Stimulated activated effector memory CD8-positive, alpha-beta T cell treated with anti-CD3 and anti-CD28 coated beads, Interleukin-12 subunit alpha, Interleukin-12 subunit beta, amount 100 ng/mL, for 72 hours (primary cell): ENCODE data around the gene NDUFAF2.

Source experiments
- ATAC-seq: fragments of 150-1000 bp; cut with Tn5 transposase; 2 replicates; pipeline ENCODE4 v1.10.0; 2021
- DNase-seq, 2 donors: peaks; one replicate each; pipeline ENCODE4 v3.0.0; 2021 to 2022; ENCODE audit warnings: low spot score in 2 of 2
- H3K27ac Mint-ChIP-seq: one replicate; pipeline ENCODE4 v1.8.0; 2022; ENCODE audit warnings: mild to moderate bottlenecking, mixed read lengths
- H3K36me3 Mint-ChIP-seq: one replicate; pipeline ENCODE4 v1.8.0; 2022; ENCODE audit warnings: mild to moderate bottlenecking, mixed read lengths
- H3K4me1 Mint-ChIP-seq: one replicate; pipeline ENCODE4 v1.8.0; 2022; ENCODE audit warnings: mixed read lengths
- H3K4me3 Mint-ChIP-seq: one replicate; pipeline ENCODE4 v1.8.0; 2022; ENCODE audit warnings: mild to moderate bottlenecking, mixed read lengths
- H3K9me3 Mint-ChIP-seq: one replicate; pipeline ENCODE4 v1.8.0; 2022; ENCODE audit warnings: mixed read lengths

Gene NDUFAF2, protein sequence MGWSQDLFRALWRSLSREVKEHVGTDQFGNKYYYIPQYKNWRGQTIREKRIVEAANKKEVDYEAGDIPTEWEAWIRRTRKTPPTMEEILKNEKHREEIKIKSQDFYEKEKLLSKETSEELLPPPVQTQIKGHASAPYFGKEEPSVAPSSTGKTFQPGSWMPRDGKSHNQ

DNA sequence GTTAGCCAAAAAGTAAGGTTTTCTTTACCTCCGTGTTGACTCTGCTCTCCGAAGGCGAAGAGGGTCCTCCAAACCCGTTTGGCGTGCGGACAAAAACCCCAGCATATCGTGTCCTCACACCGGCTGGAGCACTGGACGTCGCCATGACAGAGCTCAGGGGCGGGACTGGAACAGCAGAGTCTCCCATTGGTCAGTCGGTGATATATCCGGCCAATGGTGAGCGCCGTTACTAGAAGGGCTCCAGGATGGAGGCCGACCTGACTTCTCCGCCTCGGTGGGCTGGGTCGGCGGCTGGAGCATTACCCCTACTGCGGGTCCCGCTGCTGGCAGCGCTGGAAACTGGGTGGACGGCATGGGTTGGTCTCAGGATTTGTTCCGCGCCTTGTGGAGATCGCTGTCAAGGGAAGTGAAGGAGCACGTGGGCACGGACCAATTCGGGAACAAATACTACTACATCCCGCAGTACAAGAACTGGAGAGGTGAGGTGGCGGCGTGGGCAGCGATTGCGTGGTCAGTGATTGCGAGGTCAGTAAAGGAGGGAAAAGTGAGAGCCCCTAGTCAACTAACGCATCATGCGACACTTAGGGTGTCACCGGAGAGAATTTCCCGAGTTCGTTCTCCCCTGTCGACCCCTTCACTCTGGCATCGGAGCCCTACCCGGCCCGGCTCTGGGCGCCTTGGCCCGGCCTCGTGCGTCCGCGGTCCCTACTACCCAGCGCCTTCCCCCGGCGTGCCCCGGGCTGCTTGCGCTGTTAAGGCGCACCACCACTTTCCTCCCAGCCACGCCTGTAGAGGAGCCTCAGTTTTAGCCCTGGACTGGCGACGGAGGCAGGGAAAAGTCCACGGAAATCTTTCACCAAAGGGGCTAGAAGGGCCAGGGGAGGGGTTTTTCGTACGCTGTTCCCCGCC lies at the start of gene NDUFAF2, which contains the start of gene ERCC8:
Gene NDUFAF2 (plus strand): TSS at position 302 of the 909 bp plus-strand sequence. CDS start 51 bp downstream, at position 353.
Gene ERCC8 (minus strand): TSS at position 167 of the 909 bp plus-strand sequence. CDS start 62 bp downstream, at position 105.
- Mint-ChIP-seq H3K27ac (no peak within 1 kb of the TSS), H3K4me1 (peaks cover 5% of the 10 kb centered on the region), H3K9me3 (no peaks in the 10 kb centered on the region), H3K36me3 (no peaks in the 10 kb centered on the region), H3K4me3 (no peak within 1 kb of the TSS)
- ATAC-seq (peak; percentile 99), DNase-seq (peak; percentile 68 to 91)

DNA sequence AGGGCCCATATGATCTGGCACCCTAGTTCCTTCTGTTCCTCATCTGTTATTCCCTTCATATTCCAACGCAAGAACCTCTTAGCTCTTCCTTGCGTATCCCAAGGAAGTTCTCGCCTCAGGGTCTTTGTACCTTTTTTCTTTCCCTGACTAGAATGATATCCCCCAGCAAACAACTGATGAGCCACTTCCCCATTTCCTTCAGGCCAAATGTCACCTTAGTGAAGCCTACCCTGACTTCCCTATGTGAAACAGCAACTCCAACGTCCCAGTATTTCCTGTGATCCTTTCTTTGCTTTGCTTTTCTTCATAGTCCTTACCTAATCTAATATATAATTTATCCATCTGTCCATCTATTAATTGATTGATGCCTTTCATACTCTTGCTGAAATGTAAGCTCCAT lies 48.0 kb upstream of the NDUFAF2 start:
- no peak overlapping the region for H3K4me3 Mint-ChIP-seq
- H3K36me3 Mint-ChIP-seq = peaks cover 22% of the 10 kb centered on the region
- H3K4me1 Mint-ChIP-seq = no peaks in the 10 kb centered on the region
- DNase-seq = no peak
- H3K9me3 Mint-ChIP-seq = peaks cover 3% of the 10 kb centered on the region
- no peak overlapping the region for H3K27ac Mint-ChIP-seq
- ATAC-seq = no peak

DNA sequence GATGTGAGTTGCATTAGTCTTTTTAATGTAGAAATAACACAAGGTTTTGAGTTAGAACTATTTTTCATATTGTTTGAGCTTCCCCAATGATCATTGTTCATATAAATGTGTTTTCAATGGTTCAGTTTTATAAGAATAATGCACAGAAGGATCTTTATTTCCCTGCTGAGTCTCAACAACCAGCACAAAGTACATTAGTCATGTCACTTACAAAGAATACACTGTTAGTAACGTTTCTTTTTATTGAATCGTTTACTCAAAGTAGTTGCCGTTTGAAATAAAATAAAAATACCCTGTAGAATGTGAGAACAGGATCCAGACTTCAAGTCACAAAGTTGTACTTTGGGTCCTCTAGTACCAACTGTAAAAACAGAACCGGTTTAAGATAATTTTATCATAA lies 41.6 kb upstream of the NDUFAF2 start:
- Mint-ChIP-seq H3K36me3 (peaks cover 6% of the 10 kb centered on the region), H3K4me1 (no peaks in the 10 kb centered on the region), H3K27ac (no peak overlapping the region), H3K4me3 (no peak overlapping the region), H3K9me3 (no peaks in the 10 kb centered on the region)
- DNase-seq = no peak
- ATAC-seq = no peak

DNA sequence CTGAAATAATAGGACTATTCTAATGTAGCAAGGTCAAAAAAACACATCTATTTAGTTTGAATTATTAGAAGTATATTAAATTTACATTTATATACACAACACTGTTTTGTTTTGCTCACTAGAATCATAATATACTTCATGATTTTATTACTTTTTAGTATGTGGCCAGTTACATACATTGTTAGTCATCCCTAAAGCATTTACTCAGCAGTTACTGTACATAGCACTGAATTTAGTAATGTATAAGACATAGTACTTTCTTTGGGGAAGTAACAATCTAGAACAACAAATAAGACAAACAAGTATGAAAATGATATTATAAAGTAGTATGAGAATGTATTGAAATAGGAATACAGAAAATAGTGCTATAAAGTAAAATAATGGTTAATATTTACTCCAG lies 28.4 kb upstream of the NDUFAF2 start:
- H3K9me3 Mint-ChIP-seq = peaks cover 6% of the 10 kb centered on the region
- ATAC-seq (no peak), DNase-seq (no peak)
- no peaks in the 10 kb centered on the region for H3K4me1 Mint-ChIP-seq
- H3K36me3 Mint-ChIP-seq = peaks cover 10% of the 10 kb centered on the region
- no peak overlapping the region for H3K27ac Mint-ChIP-seq
- H3K4me3 Mint-ChIP-seq = no peak overlapping the region

DNA sequence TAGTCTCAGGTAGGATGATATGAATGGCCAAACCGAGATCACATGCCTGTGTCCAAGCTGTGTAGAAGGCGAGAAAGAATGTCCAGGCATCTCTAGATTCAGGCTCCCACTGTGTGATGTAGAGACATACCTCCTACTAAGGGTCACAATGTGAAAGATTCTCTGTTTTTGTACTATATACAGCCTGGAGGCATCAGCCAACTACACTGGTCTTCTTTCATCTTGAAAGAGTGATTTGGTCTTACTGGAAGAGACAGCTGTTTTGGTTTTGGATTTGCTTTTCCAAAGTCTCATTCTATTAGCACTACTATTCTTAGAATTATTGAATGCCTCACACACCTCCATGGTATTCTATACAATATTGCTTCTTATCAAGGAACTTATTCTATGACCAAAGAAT lies 26.5 kb upstream of the NDUFAF2 start:
- ATAC-seq = no peak
- H3K36me3 Mint-ChIP-seq = peaks cover 10% of the 10 kb centered on the region
- no peaks in the 10 kb centered on the region for H3K4me1 Mint-ChIP-seq
- H3K4me3 Mint-ChIP-seq = no peak overlapping the region
- DNase-seq = no peak
- no peak overlapping the region for H3K27ac Mint-ChIP-seq
- peaks cover 4% of the 10 kb centered on the region for H3K9me3 Mint-ChIP-seq

DNA sequence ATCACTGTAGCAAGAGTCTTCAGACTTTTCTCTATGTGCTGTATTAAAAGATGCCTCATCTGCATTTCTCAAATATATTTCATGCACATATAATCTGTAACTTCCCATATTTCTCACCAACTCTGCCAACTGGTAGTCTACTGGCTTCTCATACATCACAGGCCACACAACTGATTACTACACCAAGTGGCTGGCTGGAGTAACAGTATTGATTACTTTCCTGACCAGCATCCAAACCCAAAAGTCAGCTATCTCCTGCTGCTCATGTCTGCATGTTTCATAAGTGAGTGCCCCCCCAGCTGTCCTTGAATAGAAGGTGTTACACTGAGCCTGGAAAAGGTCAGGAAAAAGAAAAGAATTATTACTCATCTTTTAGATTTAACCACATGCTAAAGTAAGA lies 17.6 kb upstream of the NDUFAF2 start:
- no peak overlapping the region for H3K27ac Mint-ChIP-seq

DNA sequence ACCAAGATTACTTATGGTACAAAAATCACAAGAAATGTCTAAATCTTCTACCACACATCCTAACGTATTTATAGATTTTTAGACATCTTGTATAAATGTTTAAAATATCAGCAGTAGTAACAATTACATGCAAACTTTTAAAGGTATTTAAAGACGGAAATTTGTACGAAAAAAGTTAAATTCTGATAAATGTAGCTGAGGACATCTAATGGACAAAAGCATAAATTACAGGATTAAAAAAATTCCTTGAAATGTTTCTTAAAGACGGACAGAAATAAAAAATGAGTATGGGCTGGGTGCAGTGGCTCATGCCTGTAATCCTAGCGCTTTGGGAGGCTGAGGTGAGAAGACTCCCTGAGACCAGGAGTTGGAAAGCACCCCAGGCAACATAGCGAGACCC lies 16.0 kb upstream of the NDUFAF2 start:
- no peak overlapping the region for H3K27ac Mint-ChIP-seq
- DNase-seq = no peak
- H3K9me3 Mint-ChIP-seq = no peaks in the 10 kb centered on the region
- no peak overlapping the region for H3K4me3 Mint-ChIP-seq
- H3K4me1 Mint-ChIP-seq = no peaks in the 10 kb centered on the region
- no peak for ATAC-seq
- H3K36me3 Mint-ChIP-seq = peaks cover 30% of the 10 kb centered on the region

More for the DNA sequence above, 17.6 kb upstream of the NDUFAF2 start:
- Mint-ChIP-seq H3K9me3 (no peaks in the 10 kb centered on the region), H3K4me3 (no peak overlapping the region), H3K4me1 (no peaks in the 10 kb centered on the region), H3K36me3 (peaks cover 32% of the 10 kb centered on the region)
- ATAC-seq (no peak), DNase-seq (no peak)

DNA sequence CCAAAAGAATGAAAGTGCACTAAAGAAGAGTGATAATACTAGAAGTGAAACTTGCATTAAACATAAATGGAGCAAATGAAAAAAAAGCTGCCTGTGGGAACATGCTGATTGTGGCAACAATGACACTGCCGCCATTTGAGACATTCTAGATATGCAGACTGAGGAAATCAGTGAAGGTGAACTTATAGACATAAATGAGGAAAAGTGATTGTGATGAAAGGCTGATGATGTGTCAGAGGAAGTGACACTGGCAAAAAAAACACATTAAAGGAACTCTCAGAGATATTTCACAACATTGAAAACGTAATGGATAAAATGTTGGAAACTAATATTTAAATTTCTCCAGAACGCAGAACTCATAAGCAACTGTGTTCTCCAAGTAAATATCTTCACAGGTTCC lies 1.4 kb upstream of the NDUFAF2 start:
- peaks cover 5% of the 10 kb centered on the region for H3K4me1 Mint-ChIP-seq
- H3K4me3 Mint-ChIP-seq = no peak overlapping the region
- no peaks in the 10 kb centered on the region for H3K9me3 Mint-ChIP-seq
- DNase-seq (no peak), ATAC-seq (no peak)
- no peak overlapping the region for H3K27ac Mint-ChIP-seq
- H3K36me3 Mint-ChIP-seq = no peaks in the 10 kb centered on the region

DNA sequence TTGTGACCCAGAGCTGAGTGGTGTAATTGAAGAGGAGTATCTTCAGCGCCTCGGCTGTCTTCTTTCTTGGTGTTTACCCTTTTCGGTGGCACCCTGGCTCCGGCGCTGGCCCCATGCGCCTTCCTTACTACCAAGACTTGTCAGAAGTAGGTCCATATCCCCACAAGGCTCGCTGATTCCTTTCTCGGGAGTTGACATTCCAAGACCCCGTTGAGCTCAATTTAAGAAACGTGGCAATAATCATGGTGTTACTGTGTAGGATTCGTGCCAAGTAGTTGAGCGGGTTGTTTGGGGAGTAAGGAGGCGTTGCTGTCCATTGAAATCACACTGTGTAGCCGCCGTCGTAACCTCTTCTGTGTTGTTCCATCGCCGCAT lies 795 bp downstream of the NDUFAF2 start:
- Mint-ChIP-seq H3K9me3 (no peaks in the 10 kb centered on the region), H3K4me3 (no peak overlapping the region), H3K27ac (no peak overlapping the region), H3K4me1 (peaks cover 5% of the 10 kb centered on the region), H3K36me3 (no peaks in the 10 kb centered on the region)
- peak; percentile 45 for ATAC-seq
- no peak for DNase-seq

DNA sequence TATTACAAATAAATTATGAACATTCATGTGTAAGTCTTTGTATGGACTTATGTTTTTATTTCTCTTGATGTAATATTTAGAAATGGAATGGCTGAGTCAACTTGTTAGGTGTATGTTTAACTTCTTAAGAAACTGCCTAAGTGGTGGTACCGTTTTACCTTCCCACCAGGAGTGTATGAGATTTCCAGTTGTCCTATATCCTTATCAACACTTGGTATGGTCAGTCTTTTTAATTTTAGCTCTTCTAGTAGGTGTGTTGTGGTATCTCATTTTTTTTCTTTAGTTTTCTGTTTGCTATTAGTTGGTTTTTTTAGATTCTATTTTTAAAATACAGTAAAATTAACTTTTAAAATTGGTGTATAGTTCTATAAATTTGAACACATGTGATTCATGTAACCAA lies 3.7 kb downstream of the NDUFAF2 start:
- Mint-ChIP-seq H3K27ac (no peak overlapping the region), H3K4me3 (no peak overlapping the region), H3K36me3 (no peaks in the 10 kb centered on the region), H3K4me1 (peaks cover 5% of the 10 kb centered on the region), H3K9me3 (no peaks in the 10 kb centered on the region)
- ATAC-seq = no peak
- DNase-seq = no peak

DNA sequence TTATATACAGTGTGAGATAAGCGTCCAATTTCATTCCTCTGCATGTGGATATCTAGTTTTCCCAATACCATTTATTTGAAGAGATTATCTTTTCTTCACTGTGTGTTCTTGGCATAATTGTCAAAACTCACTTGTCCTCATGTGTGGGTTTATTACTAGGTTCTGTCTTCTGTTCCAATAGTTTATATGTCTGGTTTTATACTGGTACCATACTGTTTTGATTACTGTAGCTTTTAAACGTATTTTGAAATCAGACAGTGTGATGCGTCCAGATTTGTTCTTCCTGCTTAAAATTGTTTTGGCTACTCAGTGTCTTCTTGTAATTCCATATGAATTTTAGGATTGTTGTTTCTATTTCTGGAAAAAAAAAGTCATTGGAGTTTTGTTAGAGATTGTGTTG lies 10.2 kb downstream of the NDUFAF2 start:
- Mint-ChIP-seq H3K9me3 (peaks cover 5% of the 10 kb centered on the region), H3K36me3 (no peaks in the 10 kb centered on the region), H3K4me1 (no peaks in the 10 kb centered on the region), H3K27ac (no peak overlapping the region), H3K4me3 (no peak overlapping the region)
- ATAC-seq = no peak
- no peak for DNase-seq

DNA sequence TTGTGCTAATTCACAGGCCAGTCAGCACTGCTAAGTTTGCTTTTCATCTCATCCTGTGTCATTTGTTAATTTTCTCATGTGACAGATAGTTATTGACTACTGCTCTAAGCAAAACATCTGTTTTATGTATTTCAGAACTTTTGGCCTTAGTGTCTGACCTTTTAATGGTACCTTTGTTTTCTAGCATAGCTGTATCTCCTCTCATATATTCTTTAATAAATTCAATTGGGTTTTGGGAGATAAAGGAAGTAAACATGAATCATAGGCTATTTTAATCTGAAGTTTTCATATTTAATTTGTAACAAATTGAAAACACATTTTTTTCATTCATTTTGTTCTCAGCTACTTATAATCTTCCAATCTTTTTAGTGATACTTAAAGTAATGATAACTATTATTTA lies 13.1 kb downstream of the NDUFAF2 start:
- H3K4me1 Mint-ChIP-seq = no peaks in the 10 kb centered on the region

DNA sequence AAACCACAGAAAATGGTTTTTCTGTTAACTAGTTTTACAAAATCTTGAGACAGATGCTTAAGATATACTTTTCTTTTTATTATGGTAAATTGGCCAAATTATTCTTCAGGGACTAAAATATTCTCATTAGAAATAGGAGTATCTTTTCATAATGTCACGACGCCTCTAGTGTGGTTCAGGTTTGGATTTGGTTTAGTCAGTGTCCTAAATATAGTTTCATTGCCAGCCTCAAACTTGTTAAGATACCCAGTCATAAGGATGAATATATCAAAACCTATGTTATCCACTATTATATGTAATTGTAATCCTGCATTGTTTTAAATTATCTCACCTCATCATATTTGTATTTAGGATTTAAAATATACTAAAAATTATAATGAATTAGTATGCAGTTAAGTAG lies 13.7 kb downstream of the NDUFAF2 start:
- H3K4me1 Mint-ChIP-seq = peaks cover 4% of the 10 kb centered on the region
- no peak overlapping the region for H3K4me3 Mint-ChIP-seq
- ATAC-seq (no peak), DNase-seq (no peak)
- no peaks in the 10 kb centered on the region for H3K36me3 Mint-ChIP-seq
- H3K9me3 Mint-ChIP-seq = peaks cover 5% of the 10 kb centered on the region
- H3K27ac Mint-ChIP-seq = no peak overlapping the region

More for the DNA sequence above, 13.1 kb downstream of the NDUFAF2 start:
- Mint-ChIP-seq H3K9me3 (peaks cover 5% of the 10 kb centered on the region), H3K27ac (no peak overlapping the region), H3K36me3 (no peaks in the 10 kb centered on the region), H3K4me3 (no peak overlapping the region)
- no peak for ATAC-seq
- no peak for DNase-seq

DNA sequence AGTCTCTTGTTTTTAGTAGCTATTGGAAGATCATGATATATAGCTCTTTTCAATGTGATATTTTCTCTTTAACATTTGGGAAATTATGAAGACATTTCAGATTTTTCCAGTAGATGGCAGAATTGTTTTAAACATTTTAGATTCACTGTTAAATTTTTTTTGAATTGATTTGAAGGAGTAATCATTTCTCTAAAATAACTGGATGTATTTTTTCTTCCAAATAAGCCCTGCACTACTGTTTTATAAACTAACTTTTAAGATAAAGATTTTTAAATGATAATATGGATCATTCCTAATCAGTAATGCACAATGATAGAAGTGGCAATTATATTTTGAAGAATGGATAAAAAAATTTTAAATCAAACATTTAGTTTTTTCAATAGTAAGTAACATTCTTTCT lies 14.2 kb downstream of the NDUFAF2 start:
- Mint-ChIP-seq H3K4me3 (no peak overlapping the region), H3K9me3 (peaks cover 5% of the 10 kb centered on the region), H3K4me1 (peaks cover 6% of the 10 kb centered on the region), H3K27ac (no peak overlapping the region), H3K36me3 (no peaks in the 10 kb centered on the region)
- DNase-seq = no peak
- ATAC-seq = no peak

DNA sequence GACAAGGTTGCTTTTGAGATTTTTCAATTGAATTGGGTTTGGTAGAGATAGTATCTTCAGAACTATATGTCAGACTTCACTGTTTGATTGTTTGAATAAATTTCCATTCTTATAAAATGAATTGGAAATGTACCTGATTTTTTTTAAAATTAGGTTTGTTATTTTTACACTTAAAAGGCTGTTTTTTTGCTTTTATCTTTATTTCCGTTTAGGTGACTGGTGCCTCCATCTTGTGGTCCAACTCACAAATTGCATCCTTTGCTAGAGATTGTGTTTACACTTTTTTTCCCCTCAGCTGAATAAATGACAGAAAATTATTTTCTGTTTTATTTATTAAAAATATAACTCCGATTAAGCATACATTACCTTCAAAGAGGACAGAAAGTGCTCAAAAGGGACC lies 15.6 kb downstream of the NDUFAF2 start:
- Mint-ChIP-seq H3K4me1 (peaks cover 6% of the 10 kb centered on the region), H3K4me3 (no peak overlapping the region)
- no peak for DNase-seq

DNA sequence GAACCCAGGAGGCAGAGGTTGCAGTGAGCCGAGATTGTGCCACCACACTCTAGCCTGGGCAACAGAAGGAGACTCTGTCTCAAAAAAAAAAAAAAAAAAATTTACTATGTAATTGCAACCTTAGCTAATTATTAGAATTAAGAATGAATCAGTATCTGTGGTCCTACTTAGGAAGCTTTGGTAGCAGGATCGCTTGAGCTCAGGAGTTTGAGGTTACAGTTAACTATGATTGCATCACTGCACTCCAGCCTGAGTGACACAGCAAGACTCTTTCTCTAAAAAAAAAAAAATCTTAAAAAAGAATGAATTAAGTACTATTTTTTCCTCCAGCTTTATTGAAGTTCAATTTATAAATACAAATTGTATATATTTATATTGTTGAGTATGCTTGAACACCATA lies 16.7 kb downstream of the NDUFAF2 start:
- H3K36me3 Mint-ChIP-seq = no peaks in the 10 kb centered on the region
- peaks cover 6% of the 10 kb centered on the region for H3K4me1 Mint-ChIP-seq
- no peak overlapping the region for H3K27ac Mint-ChIP-seq
- no peaks in the 10 kb centered on the region for H3K9me3 Mint-ChIP-seq
- no peak for ATAC-seq
- no peak overlapping the region for H3K4me3 Mint-ChIP-seq
- DNase-seq = no peak

More for the DNA sequence above, 15.6 kb downstream of the NDUFAF2 start:
- H3K27ac Mint-ChIP-seq = no peak overlapping the region
- H3K36me3 Mint-ChIP-seq = no peaks in the 10 kb centered on the region
- no peaks in the 10 kb centered on the region for H3K9me3 Mint-ChIP-seq
- ATAC-seq = no peak
